AG20443 (cell line): ENCODE data around the gene KLC4.
"Not testable (repeated sequence)": the region's sequence is repeated elsewhere in the genome, so short reads cannot be mapped to it uniquely, and the experiment has no call there.

Source experiments
- DNase-seq: peaks from one replicate; pipeline ENCODE4 v3.0.0; 2012; ENCODE audit warnings: low spot score, mixed read lengths

KLC4 gene

DNA sequence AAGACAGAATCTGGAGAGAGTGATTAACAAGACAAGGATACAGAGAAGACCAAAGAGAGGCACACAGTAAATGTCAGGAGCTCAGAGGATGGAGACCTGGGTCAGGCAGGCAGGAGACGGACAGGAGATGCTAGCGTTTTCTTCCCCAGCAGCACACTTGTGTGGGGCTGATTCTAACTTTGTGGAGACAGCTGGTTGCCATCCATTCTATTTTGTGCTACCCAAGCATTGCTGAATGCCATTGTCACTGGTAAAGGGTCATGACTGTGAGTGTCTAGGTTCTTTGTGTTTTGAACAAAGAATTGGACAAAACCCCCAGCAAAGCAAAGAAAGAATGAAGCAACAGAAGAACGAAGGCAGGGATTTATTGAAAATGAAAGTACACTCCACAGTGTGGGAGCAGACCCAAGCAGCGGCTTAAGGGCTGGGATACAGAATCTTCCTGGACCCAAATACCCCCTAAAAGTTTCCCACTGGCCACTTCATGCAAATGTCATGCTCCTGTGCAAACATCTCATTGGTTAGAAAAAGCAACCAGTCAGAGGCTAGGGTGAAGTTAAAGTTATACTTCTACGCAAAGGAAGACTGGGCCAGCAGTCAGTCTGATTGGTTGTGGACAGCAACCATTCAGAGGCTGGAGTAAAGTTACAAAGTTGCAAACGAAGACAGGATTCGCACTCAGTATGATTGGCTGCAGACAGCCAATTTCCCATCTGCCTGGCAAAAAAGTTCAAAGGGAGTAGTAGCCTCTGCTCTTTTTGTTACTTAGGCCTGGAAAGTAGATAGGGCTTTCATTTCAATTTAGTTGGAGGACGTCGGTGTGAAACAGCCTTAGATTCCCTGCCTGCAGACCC lies 34.2 kb downstream of the KLC4 start:
- DNase-seq, result peak; percentile 74

- no peak for DNase-seq
These were observed 36.5 kb downstream of the KLC4 start for GRCh38 chr6:43095939-43096338.

GRCh38 chr6:43096451-43097097 lies 37.1 kb downstream of the KLC4 start:
- peak; percentile 84 for DNase-seq

- DNase-seq, result no peak
These were observed 37.7 kb downstream of the KLC4 start for GRCh38 chr6:43097098-43097489.

- DNase-seq, result no peak
These were observed 38.1 kb downstream of the KLC4 start for GRCh38 chr6:43097502-43097901.

GRCh38 chr6:43101497-43101896 lies 42.1 kb downstream of the KLC4 start:
- no peak for DNase-seq

DNA sequence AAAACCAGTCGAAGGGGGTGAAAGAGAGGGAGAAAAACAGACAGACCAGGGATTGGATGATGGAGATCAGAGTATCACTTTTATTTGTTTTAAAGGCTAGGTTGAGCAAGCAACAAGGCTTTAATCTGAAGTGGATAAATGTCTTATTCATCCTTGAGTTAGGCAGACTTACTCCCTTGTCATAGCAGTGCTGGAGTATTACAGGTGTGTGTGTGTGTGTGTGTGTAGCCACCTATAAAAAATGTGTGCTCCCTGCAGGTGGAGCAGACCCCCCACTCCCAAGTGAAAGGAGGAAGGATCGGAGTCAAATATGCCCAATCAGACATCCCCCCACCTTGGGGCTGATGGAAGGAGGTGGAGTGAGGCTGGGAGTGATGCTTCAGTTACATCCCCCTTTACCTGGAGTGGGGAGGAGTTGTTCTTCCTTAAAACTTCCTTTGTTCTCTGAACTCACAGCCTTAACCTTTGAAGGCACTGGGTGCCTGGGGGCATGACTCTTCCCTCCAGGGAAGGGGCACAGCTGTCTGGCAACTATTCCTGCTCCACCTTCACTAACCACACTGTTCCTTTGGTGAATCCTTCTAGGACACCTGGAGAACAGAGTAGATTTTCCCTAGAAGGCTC lies 43.9 kb downstream of the KLC4 start:
- no peak for DNase-seq

- no peak for DNase-seq
These were observed 46.2 kb downstream of the KLC4 start for GRCh38 chr6:43105538-43106222.

GRCh38 chr6:43107344-43108062 lies 48.1 kb downstream of the KLC4 start:
- DNase-seq, result no peak

GRCh38 chr6:43113431-43114260 lies 54.2 kb downstream of the KLC4 start:
- DNase-seq, result no peak

- no peak for DNase-seq
These were observed 55.9 kb downstream of the KLC4 start for GRCh38 chr6:43115365-43115764.

DNA sequence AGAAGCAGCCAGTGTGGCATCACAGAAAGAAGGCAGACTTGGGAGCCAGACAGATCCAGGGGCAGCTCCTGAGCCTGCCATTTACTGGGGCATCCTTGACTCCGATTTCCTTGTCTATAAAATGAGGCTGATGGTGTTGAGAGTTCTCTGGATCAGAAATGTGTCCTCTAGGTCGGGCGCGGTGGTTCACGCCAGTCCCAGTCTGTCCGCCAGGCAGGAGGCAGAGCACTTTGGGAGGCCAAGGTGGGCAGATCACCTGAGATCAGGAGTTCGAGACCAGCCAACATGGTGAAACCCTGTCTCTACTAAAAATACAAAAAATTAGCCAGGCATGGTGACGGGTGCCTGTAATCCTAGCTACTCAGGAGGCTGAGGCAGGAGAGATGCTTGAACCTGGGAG lies 58.0 kb downstream of the KLC4 start:
- DNase-seq, result not testable (repeated sequence)

DNA sequence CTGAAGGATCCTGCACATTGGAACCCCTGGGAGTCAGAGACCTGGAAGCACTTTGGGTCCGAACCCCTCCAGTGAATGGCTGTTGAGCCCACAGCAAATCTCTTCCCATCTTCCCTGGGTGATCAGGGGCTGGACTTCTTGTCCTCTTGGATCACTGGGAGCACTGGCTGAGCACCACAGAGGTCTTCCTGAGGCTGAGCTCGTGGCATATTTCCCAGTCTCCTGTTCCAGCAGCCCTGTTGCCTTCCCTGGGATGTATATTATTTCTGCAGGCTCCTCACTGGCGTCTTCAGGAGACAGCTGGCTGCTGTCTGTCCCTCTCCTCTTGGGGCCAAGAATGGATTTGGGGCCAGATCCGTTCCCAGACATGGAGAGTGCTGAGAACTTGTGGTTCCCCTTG lies 60.1 kb downstream of the KLC4 start:
- DNase-seq, result no peak

- no peak for DNase-seq
These were observed 60.8 kb downstream of the KLC4 start for GRCh38 chr6:43120101-43120763.

- DNase-seq, result peak; percentile 77
These were observed 61.8 kb downstream of the KLC4 start for GRCh38 chr6:43120944-43121913.

DNA sequence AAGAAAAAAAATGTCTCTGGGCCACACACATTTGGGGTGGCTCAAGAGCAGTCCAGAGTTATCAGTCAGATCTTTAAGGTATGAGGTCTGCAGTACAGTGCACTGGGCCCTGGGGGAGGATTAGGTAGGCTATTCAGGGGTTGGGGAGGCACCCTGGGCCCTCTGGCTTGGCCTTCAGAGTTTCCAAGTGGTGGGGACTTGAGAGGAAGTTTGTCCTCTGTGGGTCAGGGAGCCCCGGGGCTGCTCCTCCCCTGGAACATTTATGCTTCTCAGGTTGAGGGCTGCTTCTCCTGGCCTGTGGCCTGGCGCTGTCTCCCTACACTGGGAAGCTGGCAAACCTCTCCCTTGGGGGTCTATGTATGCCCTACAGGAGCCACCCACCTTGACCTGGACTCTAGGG lies 62.7 kb downstream of the KLC4 start:
- no peak for DNase-seq

DNA sequence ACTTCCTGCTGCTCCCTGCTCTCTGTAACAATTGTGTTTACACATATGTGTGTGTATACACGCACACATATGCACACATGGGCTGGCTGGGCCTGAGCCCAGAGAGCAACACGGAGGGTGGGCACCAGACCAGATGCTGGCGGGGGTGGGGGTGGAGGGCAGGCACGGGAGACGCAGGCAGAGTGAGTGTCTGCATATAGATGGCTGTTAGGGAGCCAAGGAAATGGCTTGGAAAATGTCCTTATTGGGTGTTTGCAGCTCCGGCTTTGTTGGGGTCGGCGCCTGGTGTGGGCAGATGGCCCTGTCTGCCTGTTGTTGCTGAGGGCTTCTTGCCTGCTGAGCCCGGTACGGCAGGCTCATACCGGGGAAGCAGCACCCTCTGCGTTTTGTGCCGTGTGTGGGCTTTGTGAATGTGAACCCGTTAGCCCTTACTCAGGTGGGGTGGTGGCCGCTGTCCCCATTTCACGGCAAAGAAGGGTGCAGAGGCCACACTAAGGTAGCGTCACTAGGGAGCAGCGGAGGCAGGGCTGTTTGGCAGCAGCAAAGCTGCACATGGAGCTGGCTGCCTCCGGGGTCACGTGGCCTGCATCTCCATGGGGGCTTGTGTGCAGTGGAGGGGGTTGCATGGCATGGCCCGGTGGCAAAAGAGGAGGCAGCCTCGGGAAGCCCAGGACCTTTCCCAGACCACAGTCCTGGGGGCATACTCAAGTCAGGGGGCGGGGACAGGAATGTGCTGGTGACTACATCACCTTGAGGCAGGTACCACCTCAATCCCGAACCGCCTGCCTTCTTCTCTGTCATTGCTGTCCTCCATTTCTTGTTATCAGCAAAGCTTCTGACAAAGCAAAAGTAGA lies 64.3 kb downstream of the KLC4 start:
- no peak for DNase-seq

DNA sequence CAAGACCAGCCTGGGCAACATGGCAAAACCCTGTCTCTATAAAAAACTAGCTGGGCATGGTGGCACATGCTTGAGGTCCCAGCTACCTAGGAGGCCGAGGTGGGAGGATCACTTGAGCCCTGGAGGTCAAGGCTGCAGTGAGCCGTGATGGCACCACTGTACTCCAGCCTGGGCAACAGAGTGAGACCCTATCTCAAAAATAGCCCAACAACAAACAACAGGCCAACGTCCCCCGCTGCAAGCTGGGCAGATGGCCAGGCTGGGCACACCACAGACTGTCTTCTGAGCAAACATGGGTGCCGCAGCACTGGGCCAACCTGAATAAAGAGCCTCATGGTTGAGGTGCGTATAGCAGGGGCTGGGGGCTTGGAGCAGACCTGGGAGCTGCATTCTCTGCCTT lies 65.0 kb downstream of the KLC4 start:
- DNase-seq, result no peak
